Measurements from ENCODE around the gene PPFIA1. TPM values are rescaled to one million over a fixed set of nuclear protein-coding genes. Genes with fewer than 3 reads are reported as not detected.

The PPFIA1 gene
- total RNA-seq, 4 donors from 2014 or later, result 18.8 to 79.7 (median 39.1) TPM

DNA sequence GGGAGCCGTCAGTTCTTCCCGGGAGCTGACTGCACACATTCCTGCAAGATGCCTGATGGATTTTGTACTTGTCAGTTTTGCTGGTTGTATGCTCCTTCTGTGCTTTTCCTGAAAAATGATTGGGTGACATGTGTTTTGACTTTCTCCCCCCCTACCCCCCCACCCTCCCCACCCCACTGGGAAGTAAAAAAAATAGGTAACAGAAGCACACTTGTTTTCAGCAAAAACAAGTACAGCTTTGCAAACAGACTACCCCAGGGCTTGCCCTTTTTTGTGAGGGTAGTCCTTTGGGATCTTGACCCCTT is 1.1 kb downstream of the PPFIA1 start:
- Histone ChIP-seq H3K27me3 (no peaks in the 10 kb centered on the region), H3K4me1 (no peaks in the 10 kb centered on the region), H3K27ac (peak overlapping the region in 1 of 2 donors; percentile 74), H3K36me3 (no peaks in the 10 kb centered on the region), H3K9me3 (no peaks in the 10 kb centered on the region), H3K4me3 (peak overlapping the region; percentile 56 to 97)
- TF ChIP-seq POLR2A (IDR thresholded peaks at IDR 0.05), result no peak
- TF ChIP-seq, protein P1, sequence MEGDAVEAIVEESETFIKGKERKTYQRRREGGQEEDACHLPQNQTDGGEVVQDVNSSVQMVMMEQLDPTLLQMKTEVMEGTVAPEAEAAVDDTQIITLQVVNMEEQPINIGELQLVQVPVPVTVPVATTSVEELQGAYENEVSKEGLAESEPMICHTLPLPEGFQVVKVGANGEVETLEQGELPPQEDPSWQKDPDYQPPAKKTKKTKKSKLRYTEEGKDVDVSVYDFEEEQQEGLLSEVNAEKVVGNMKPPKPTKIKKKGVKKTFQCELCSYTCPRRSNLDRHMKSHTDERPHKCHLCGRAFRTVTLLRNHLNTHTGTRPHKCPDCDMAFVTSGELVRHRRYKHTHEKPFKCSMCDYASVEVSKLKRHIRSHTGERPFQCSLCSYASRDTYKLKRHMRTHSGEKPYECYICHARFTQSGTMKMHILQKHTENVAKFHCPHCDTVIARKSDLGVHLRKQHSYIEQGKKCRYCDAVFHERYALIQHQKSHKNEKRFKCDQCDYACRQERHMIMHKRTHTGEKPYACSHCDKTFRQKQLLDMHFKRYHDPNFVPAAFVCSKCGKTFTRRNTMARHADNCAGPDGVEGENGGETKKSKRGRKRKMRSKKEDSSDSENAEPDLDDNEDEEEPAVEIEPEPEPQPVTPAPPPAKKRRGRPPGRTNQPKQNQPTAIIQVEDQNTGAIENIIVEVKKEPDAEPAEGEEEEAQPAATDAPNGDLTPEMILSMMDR (IDR thresholded peaks at IDR 0.05), result no peak
- intact Hi-C loops (cut with DNase I; ENCODE audit: low total_unique reads), result no loop called here
- no peak for DNase-seq

DNA sequence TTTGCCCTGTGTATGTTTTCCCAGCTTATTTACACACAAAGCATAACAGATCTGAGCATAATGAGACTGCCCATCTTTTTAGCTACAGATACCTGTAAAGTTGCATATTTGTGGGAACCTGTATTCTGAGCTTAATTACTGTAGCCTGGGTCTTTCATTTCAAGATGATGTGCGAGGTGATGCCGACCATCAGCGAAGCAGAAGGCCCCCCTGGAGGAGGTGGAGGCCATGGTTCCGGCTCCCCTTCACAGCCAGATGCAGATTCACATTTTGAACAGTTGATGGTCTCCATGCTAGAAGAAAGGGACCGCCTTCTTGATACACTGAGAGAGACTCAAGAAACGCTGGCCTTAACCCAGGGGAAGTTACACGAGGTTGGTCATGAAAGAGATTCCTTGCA is 1.5 kb downstream of the PPFIA1 start:
- H3K9me3 ChIP-seq, result no peaks in the 10 kb centered on the region
- no peaks in the 10 kb centered on the region for H3K27me3 ChIP-seq
- no peak overlapping the region for H3K27ac ChIP-seq
- intact Hi-C loops (cut with DNase I; ENCODE audit: low total_unique reads), result no loop called here
- TF ChIP-seq, protein P1 (IDR thresholded peaks at IDR 0.05), result no peak
- no peak for TF ChIP-seq POLR2A (IDR thresholded peaks at IDR 0.05)
- H3K4me1 ChIP-seq, result no peaks in the 10 kb centered on the region
- peak overlapping the region in 1 of 2 donors; percentile 97 for H3K4me3 ChIP-seq
- no peak for DNase-seq
- H3K36me3 ChIP-seq, result no peaks in the 10 kb centered on the region

DNA sequence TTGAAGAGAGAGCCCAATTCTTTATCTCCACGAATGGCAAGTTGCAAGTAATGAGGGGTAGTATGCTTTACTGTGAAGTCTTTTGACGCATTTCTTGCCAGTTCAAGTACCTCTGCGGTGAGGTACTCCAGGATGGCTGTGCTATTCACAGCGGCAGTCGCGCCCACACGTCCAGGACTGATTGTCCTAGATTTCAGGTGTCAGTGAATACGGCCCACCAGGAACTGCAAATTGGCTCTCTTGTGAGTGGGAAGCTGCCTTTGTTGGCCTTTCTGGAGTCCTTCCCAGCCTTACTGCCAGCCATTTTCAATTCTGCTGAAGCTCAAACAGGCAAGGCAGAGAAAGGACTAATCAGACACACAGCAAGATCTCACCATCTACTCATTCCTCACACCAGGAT is 8.5 kb downstream of the PPFIA1 start:
- intact Hi-C loops (cut with DNase I; ENCODE audit: low total_unique reads), result no loop called here
- TF ChIP-seq, protein P1 (IDR thresholded peaks at IDR 0.05), result no peak
- TF ChIP-seq POLR2A (IDR thresholded peaks at IDR 0.05), result no peak
- H3K27me3 ChIP-seq, result no peaks in the 10 kb centered on the region
- DNase-seq, result no peak
- H3K27ac ChIP-seq, result no peak overlapping the region
- no peaks in the 10 kb centered on the region for H3K9me3 ChIP-seq
- no peaks in the 10 kb centered on the region for H3K36me3 ChIP-seq
- no peak overlapping the region for H3K4me3 ChIP-seq
- H3K4me1 ChIP-seq, result no peaks in the 10 kb centered on the region

DNA sequence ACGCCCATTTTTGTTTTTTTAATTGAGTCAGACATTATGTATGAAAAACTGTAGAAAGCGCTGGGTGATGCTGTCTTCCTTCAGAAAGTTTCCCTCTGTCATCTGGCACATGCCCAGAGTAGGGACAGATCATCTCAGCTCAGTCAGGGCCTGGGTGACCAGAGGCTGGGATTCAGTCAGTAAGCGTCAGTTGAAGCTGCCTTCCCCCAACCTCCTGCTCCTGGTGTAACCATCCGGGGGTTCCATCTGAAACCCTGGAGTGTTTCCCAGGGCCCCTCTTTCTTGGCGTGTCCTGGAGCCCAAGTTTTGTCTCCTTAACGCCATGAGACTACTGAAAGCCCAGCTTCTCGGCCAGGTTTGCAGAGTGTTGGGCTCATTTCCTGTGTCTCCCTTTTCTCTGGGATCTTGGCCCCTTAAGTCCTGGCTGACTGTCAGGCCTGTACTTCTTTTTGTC is 10.7 kb downstream of the PPFIA1 start:
- peak; percentile 39 to 41 for DNase-seq
- TF ChIP-seq POLR2A (IDR thresholded peaks at IDR 0.05), result no peak
- TF ChIP-seq, protein P1 (IDR thresholded peaks at IDR 0.05), result no peak
- H3K9me3 ChIP-seq, result no peaks in the 10 kb centered on the region
- H3K4me3 ChIP-seq, result no peak overlapping the region
- intact Hi-C loops (cut with DNase I; ENCODE audit: low total_unique reads), result no loop called here
- H3K27me3 ChIP-seq, result no peaks in the 10 kb centered on the region
- H3K4me1 ChIP-seq, result no peaks in the 10 kb centered on the region
- no peaks in the 10 kb centered on the region for H3K36me3 ChIP-seq
- H3K27ac ChIP-seq, result peak overlapping the region in 1 of 2 donors; percentile 26

DNA sequence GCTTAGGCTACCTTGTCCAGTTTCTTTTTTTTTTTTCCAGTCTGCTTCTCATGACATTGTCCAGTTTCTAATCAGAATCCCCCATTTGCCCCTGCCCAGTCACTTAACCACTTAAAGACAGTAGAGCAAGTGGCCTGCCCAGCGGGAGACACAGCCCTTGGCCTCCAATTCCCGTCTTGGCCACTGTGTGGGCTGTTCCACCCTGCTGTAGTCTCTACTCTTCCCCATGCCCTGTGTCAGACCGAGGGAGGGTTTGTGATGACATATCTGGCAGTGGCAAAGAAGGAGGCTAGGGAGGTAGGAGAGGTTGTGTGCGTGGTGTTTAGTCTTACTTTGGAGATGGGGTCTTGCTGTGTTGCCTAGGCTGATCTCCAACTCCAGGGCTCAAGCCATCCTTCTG is 11.5 kb downstream of the PPFIA1 start:
- Histone ChIP-seq H3K36me3 (no peaks in the 10 kb centered on the region), H3K27ac (no peak overlapping the region), H3K4me1 (no peaks in the 10 kb centered on the region), H3K9me3 (no peaks in the 10 kb centered on the region), H3K4me3 (no peak overlapping the region), H3K27me3 (no peaks in the 10 kb centered on the region)
- no peak for DNase-seq
- intact Hi-C loops (cut with DNase I; ENCODE audit: low total_unique reads), result no loop called here
- TF ChIP-seq, protein P1 (IDR thresholded peaks at IDR 0.05), result no peak
- no peak for TF ChIP-seq POLR2A (IDR thresholded peaks at IDR 0.05)

Data from uterus (tissue), 4 donors.